ENCODE data around the gene MIS18A.

GRCh38 chr21:32298658-32299081 is 19.8 kb upstream of the MIS18A start, which contains the start of gene MRAP:
- TF ChIP-seq POLR2AphosphoS5 (IDR thresholded peaks at IDR 0.05) (no peak), POLR2A (IDR thresholded peaks at IDR 0.05) (no peak), CTCF (IDR thresholded peaks at IDR 0.05 in 8 of 11, conservative IDR thresholded peaks at IDR 0.05 in 3 of 11) (no peak)

All from spleen (tissue), 7 donors.